VCaP (cell line): ENCODE data around the gene SLC25A13.

ENCODE experiments used
- H3K27ac ChIP-seq: fragments of 450-650 bp; 2 replicates; pipeline ENCODE4 v1.5.1; 2017
- CTCF ChIP-seq: fragments of 450-650 bp; conservative IDR thresholded peaks from 2 replicates; pipeline ENCODE4 v1.5.1; 2017; ENCODE audit warnings: mild to moderate bottlenecking, moderate library complexity

The SLC25A13 gene

GRCh38 chr7:96321031-96321657, 754 bp downstream of the SLC25A13 start:
- no peak for TF ChIP-seq CTCF
- peak overlapping the region; percentile 97 for H3K27ac ChIP-seq

GRCh38 chr7:96320442-96320841, 1.5 kb downstream of the SLC25A13 start:
- H3K27ac ChIP-seq: peak overlapping the region; percentile 97
- no peak for TF ChIP-seq CTCF

- no peak for TF ChIP-seq CTCF
- H3K27ac ChIP-seq: no peak overlapping the region
Observed at GRCh38 chr7:96319439-96319838, 2.5 kb downstream of the SLC25A13 start.

GRCh38 chr7:96316949-96317348, 4.9 kb downstream of the SLC25A13 start:
- TF ChIP-seq CTCF: no peak

GRCh38 chr7:96315125-96315512, 6.8 kb downstream of the SLC25A13 start:
- no peak overlapping the region for H3K27ac ChIP-seq
- no peak for TF ChIP-seq CTCF

More at GRCh38 chr7:96316949-96317348, 4.9 kb downstream of the SLC25A13 start:
- H3K27ac ChIP-seq: no peak overlapping the region

GRCh38 chr7:96314402-96315124, 7.3 kb downstream of the SLC25A13 start:
- no peak overlapping the region for H3K27ac ChIP-seq
- TF ChIP-seq CTCF: no peak

GRCh38 chr7:96313940-96314339, 8.0 kb downstream of the SLC25A13 start:
- no peak for TF ChIP-seq CTCF
- H3K27ac ChIP-seq: no peak overlapping the region
